Brain microvascular endothelial cell (primary cell): Measurements from ENCODE around the gene FAM114A1.

Experiments used
- DNase-seq: peaks from one replicate; pipeline ENCODE4 v3.0.0-alpha.2; 2020
- H3K27ac ChIP-seq: fragments of 250-450 bp; sonication (Bioruptor Pico); 2 replicates; pipeline ENCODE4 v1.5.1; 2020; ENCODE audit warnings: mild to moderate bottlenecking, moderate library complexity
- H3K27me3 ChIP-seq: fragments of 250-450 bp; sonication (Bioruptor Pico); replicated peaks from 2 replicates; pipeline ENCODE4 v1.5.1; 2020; ENCODE audit warnings: mild to moderate bottlenecking
- H3K36me3 ChIP-seq: fragments of 250-450 bp; sonication (Bioruptor Pico); replicated peaks from 2 replicates; pipeline ENCODE4 v1.5.1; 2020; ENCODE audit warnings: mild to moderate bottlenecking
- H3K4me3 ChIP-seq: 2 replicates; pipeline ENCODE4 v1.5.1; 2011; ENCODE audit warnings: low read depth, mild to moderate bottlenecking, control low read depth, low read length, moderate library complexity
- CTCF ChIP-seq: IDR thresholded peaks from 2 replicates; pipeline ENCODE4 v1.5.1; 2011; ENCODE audit warnings: low read depth, mild to moderate bottlenecking, moderate library complexity, low read length, control low read depth, inconsistent platforms; ENCODE audit errors: missing control alignments
- in situ Hi-C: cut with HindIII; loops from 2 replicates; pipeline ENCODE4 v1.10.0; 2017; ENCODE audit warnings: low sequenced_read_pairs, low pct_ligation_motif_present

FAM114A1 gene

GRCh38 chr4:38894322-38894982 is 26.8 kb downstream of the FAM114A1 start:
- no peaks in the 10 kb centered on the region for H3K27me3 ChIP-seq
- in situ Hi-C loops, result no loop called here
- peaks cover 73% of the 10 kb centered on the region for H3K36me3 ChIP-seq

GRCh38 chr4:38896940-38897339 is 29.3 kb downstream of the FAM114A1 start:
- no peak for TF ChIP-seq CTCF
- Histone ChIP-seq H3K4me3 (no peak overlapping the region), H3K27me3 (no peaks in the 10 kb centered on the region), H3K36me3 (peaks cover 61% of the 10 kb centered on the region), H3K27ac (no peak overlapping the region)
- in situ Hi-C loops, result no loop called here
- no peak for DNase-seq

More at GRCh38 chr4:38894322-38894982, 26.8 kb downstream of the FAM114A1 start:
- H3K4me3 ChIP-seq, result no peak overlapping the region
- no peak for TF ChIP-seq CTCF
- DNase-seq, result no peak
- H3K27ac ChIP-seq, result no peak overlapping the region

GRCh38 chr4:38898245-38898644 is 30.6 kb downstream of the FAM114A1 start:
- Histone ChIP-seq H3K27ac (no peak overlapping the region), H3K4me3 (no peak overlapping the region), H3K27me3 (no peaks in the 10 kb centered on the region), H3K36me3 (peaks cover 57% of the 10 kb centered on the region)
- no peak for DNase-seq
- in situ Hi-C loops, result no loop called here
- no peak for TF ChIP-seq CTCF

GRCh38 chr4:38902221-38902620 is 34.6 kb downstream of the FAM114A1 start:
- no peak overlapping the region for H3K27ac ChIP-seq

GRCh38 chr4:38902695-38903094 is 35.1 kb downstream of the FAM114A1 start:
- H3K27me3 ChIP-seq, result no peaks in the 10 kb centered on the region
- H3K27ac ChIP-seq, result no peak overlapping the region
- no peak for DNase-seq
- TF ChIP-seq CTCF, result no peak
- peaks cover 60% of the 10 kb centered on the region for H3K36me3 ChIP-seq
- in situ Hi-C loops, result no loop called here
- H3K4me3 ChIP-seq, result no peak overlapping the region

More at GRCh38 chr4:38902221-38902620, 34.6 kb downstream of the FAM114A1 start:
- DNase-seq, result no peak
- Histone ChIP-seq H3K4me3 (no peak overlapping the region), H3K36me3 (peaks cover 58% of the 10 kb centered on the region), H3K27me3 (no peaks in the 10 kb centered on the region)
- TF ChIP-seq CTCF, result no peak
- in situ Hi-C loops, result no loop called here
